Measurements from ENCODE around the gene ERG. TPM values are rescaled to one million over a fixed set of nuclear protein-coding genes. Genes with fewer than 3 reads are reported as not detected.

ERG gene
- total RNA-seq, 3 donors from 2014 or later (not counting 1 experiment from before 2014, with no cell fraction given) = 0.36 to 0.58 TPM; not detected in 1

GRCh38 chr21:38470755-38471154, 27.5 kb downstream of the ERG start:
- Mint-ChIP-seq H3K36me3 (no peaks in the 10 kb centered on the region), H3K9me3 (no peaks in the 10 kb centered on the region), H3K27ac (no peak overlapping the region), H3K4me3 (no peak overlapping the region), H3K27me3 (ENCODE audit: low read depth in 2 of 2) (peaks cover 24 to 54% of the 10 kb centered on the region in 2 donors), H3K4me1 (peaks cover 5 to 8% of the 10 kb centered on the region in 2 donors)
- Histone ChIP-seq H3K27ac (ENCODE audit: low read length) (no peak overlapping the region), H3K27me3 (ENCODE audit: control insufficient read depth, insufficient read depth, low read length) (peaks cover 2% of the 10 kb centered on the region), H3K36me3 (ENCODE audit: control insufficient read depth, insufficient read depth, low read length) (no peaks in the 10 kb centered on the region), H3K9me3 (ENCODE audit: control insufficient read depth, insufficient read depth, low read length) (no peaks in the 10 kb centered on the region), H3K4me1 (ENCODE audit: control insufficient read depth, insufficient read depth, low read length) (no peaks in the 10 kb centered on the region), H3K4me3 (ENCODE audit: low read length) (no peak overlapping the region)
- intact Hi-C loops (cut with micrococcal nuclease) = no loop called here
- no peak for TF ChIP-seq CTCF (IDR thresholded peaks at IDR 0.05)
- no peak for DNase-seq
- WGBS (ENCODE audit: insufficient coverage) = 62% methylated on average over 3 of the region's 3 CpGs
- no peak for ATAC-seq

GRCh38 chr21:38469642-38470041, 28.6 kb downstream of the ERG start:
- Histone ChIP-seq H3K36me3 (ENCODE audit: control insufficient read depth, insufficient read depth, low read length) (no peaks in the 10 kb centered on the region), H3K9me3 (ENCODE audit: control insufficient read depth, insufficient read depth, low read length) (no peaks in the 10 kb centered on the region), H3K4me3 (ENCODE audit: low read length) (no peak overlapping the region), H3K27me3 (ENCODE audit: control insufficient read depth, insufficient read depth, low read length) (no peaks in the 10 kb centered on the region), H3K4me1 (ENCODE audit: control insufficient read depth, insufficient read depth, low read length) (no peaks in the 10 kb centered on the region), H3K27ac (ENCODE audit: low read length) (no peak overlapping the region)
- H3K9me3 Mint-ChIP-seq = no peaks in the 10 kb centered on the region
- ATAC-seq = no peak
- no peak for TF ChIP-seq CTCF (IDR thresholded peaks at IDR 0.05)
- no peak overlapping the region for H3K4me3 Mint-ChIP-seq
- no peak for DNase-seq
- H3K4me1 Mint-ChIP-seq = peaks cover 5 to 8% of the 10 kb centered on the region in 2 donors
- no peak overlapping the region for H3K27ac Mint-ChIP-seq
- no peaks in the 10 kb centered on the region for H3K36me3 Mint-ChIP-seq
- intact Hi-C loops (cut with micrococcal nuclease) = no loop called here
- no CpG with 5 or more reads among the region's 1 CpG for WGBS (ENCODE audit: insufficient coverage)
- peaks cover 21 to 50% of the 10 kb centered on the region in 2 donors for H3K27me3 Mint-ChIP-seq (ENCODE audit: low read depth in 2 of 2)

- Histone ChIP-seq H3K9me3 (ENCODE audit: control insufficient read depth, insufficient read depth, low read length) (no peaks in the 10 kb centered on the region), H3K4me3 (ENCODE audit: low read length) (no peak overlapping the region), H3K27ac (ENCODE audit: low read length) (no peak overlapping the region), H3K4me1 (ENCODE audit: control insufficient read depth, insufficient read depth, low read length) (no peaks in the 10 kb centered on the region), H3K27me3 (ENCODE audit: control insufficient read depth, insufficient read depth, low read length) (no peaks in the 10 kb centered on the region), H3K36me3 (ENCODE audit: control insufficient read depth, insufficient read depth, low read length) (no peaks in the 10 kb centered on the region)
- TF ChIP-seq CTCF (IDR thresholded peaks at IDR 0.05) = no peak
- no peaks in the 10 kb centered on the region for H3K9me3 Mint-ChIP-seq
- 95% methylated on average over 3 of the region's 4 CpGs for WGBS (ENCODE audit: insufficient coverage)
- no peaks in the 10 kb centered on the region for H3K36me3 Mint-ChIP-seq
- H3K4me1 Mint-ChIP-seq = peaks cover 5 to 8% of the 10 kb centered on the region in 2 donors
- peaks cover 19 to 49% of the 10 kb centered on the region in 2 donors for H3K27me3 Mint-ChIP-seq (ENCODE audit: low read depth in 2 of 2)
- no peak overlapping the region for H3K27ac Mint-ChIP-seq
- H3K4me3 Mint-ChIP-seq = no peak overlapping the region
- intact Hi-C loops (cut with micrococcal nuclease) = no loop called here
- ATAC-seq (no peak), DNase-seq (no peak)
Measured at GRCh38 chr21:38468989-38469388, 29.3 kb downstream of the ERG start.

- DNase-seq = no peak
- no peaks in the 10 kb centered on the region for H3K36me3 ChIP-seq (ENCODE audit: control insufficient read depth, insufficient read depth, low read length)
- H3K27me3 ChIP-seq (ENCODE audit: control insufficient read depth, insufficient read depth, low read length) = no peaks in the 10 kb centered on the region
- Mint-ChIP-seq H3K27ac (no peak overlapping the region), H3K36me3 (no peaks in the 10 kb centered on the region), H3K9me3 (no peaks in the 10 kb centered on the region), H3K4me3 (no peak overlapping the region), H3K4me1 (peaks cover 5% of the 10 kb centered on the region in 2 donors), H3K27me3 (ENCODE audit: low read depth in 2 of 2) (peaks cover 15 to 38% of the 10 kb centered on the region in 2 donors)
- intact Hi-C loops (cut with micrococcal nuclease) = no loop called here
- no peak for TF ChIP-seq CTCF (IDR thresholded peaks at IDR 0.05)
- no peak overlapping the region for H3K27ac ChIP-seq (ENCODE audit: low read length)
- no peaks in the 10 kb centered on the region for H3K9me3 ChIP-seq (ENCODE audit: control insufficient read depth, insufficient read depth, low read length)
- WGBS (ENCODE audit: insufficient coverage) = 74% methylated on average over 4 of the region's 4 CpGs
- ATAC-seq = no peak
- H3K4me3 ChIP-seq (ENCODE audit: low read length) = no peak overlapping the region
- no peaks in the 10 kb centered on the region for H3K4me1 ChIP-seq (ENCODE audit: control insufficient read depth, insufficient read depth, low read length)
Measured at GRCh38 chr21:38467911-38468310, 30.4 kb downstream of the ERG start.

Measured in natural killer cell (primary cell).